Aortic smooth muscle cell (primary cell): Measurements from ENCODE around the gene SLIT1. TPM values are rescaled to one million over a fixed set of nuclear protein-coding genes. Genes with fewer than 3 reads are reported as not detected.

Experiments
- total RNA-seq: library from RNA; depleted of rRNA; stranded (reverse); fragments of >200 nt; gene quantifications from 2 replicates; pipeline ENCODE4 v1.2.3, GENCODE V29; 2014

Gene SLIT1
- 0.26 and 0.31 TPM in 2 replicates for total RNA-seq

DNA sequence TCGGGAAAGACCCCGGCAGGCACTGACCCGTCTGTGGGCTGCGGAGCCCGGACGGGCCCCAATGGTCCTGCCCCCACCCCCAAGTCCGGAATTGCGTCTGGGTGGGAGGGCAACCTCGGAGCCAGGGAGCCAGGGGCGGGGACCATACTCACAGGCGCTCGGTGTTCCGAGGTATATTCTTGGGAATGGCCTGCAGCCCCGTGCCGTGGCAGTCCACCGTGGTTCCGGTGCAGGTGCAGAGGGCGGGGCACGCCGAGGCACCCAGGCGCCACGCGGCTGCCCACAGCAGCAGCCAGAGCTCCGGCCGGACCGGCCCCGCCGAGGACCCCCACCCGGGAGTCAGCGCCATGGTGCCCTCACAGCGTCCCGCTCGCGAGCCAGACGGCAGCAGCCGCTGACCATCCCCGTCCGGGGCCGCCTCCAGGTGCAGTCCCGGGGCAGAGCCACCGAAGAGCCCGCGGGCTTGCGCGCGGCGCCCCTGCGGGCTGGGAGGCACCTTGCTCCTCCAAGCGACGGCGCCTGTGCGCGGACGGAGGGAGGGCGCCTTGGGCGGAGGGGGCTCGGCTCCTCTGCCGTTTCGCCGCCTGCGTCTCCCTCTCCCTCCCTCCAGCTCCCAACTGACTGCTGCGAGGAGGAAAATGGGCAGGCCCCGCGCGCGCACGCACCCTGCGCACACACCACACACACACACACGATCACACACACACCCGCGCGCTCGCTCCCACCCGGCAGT lies at the start of gene SLIT1:
SLIT1 (minus strand) TSS at position 634 of the 733 bp plus-strand sequence; CDS start at position 349, 285 bp downstream.

Other genes starting within 250 kb of the SLIT1 start
- gene ARHGAP19, start 106.7 kb upstream of the SLIT1 start, total RNA-seq = 8.1 and 9.1 TPM in 2 replicates
- gene FRAT1, start 133.3 kb upstream of the SLIT1 start, total RNA-seq = 1.7 and 2.1 TPM in 2 replicates
- gene FRAT2, start 148.8 kb upstream of the SLIT1 start, total RNA-seq = 4.4 and 5.4 TPM in 2 replicates
- 10.1 and 15.7 TPM in 2 replicates for gene RRP12, start 215.4 kb upstream of the SLIT1 start, total RNA-seq
- gene PGAM1, start 240.2 kb upstream of the SLIT1 start, total RNA-seq = 224 and 247 TPM in 2 replicates